ENCODE measurements around the gene NXPE4. TPM values are rescaled to one million over a fixed set of nuclear protein-coding genes. Genes with fewer than 3 reads are reported as not detected.

The NXPE4 gene
- polyA plus RNA-seq, 1 of the 3 experiments (the other 2 are of a cell fraction), result not detected

GRCh38 chr11:114619659-114620173 lies 24.1 kb upstream of the NXPE4 start (continued):
- no peak for TF ChIP-seq REST (IDR thresholded peaks at IDR 0.05; ENCODE audit: low read depth, low read length)
- no peak for TF ChIP-seq EP300 (IDR thresholded peaks at IDR 0.05; ENCODE audit: borderline replicate concordance in 1 of 2, low read depth in 1 of 2, low read length in 1 of 2)

GRCh38 chr11:114618139-114618538 lies 22.6 kb upstream of the NXPE4 start:
- no peaks in the 10 kb centered on the region for H3K9me3 ChIP-seq
- no peak overlapping the region for H3K4me3 ChIP-seq (ENCODE audit: low read depth in 2 of 2, low read length in 1 of 2)
- no peak for DNase-seq
- no peaks in the 10 kb centered on the region for H3K79me2 ChIP-seq (ENCODE audit: insufficient read depth)
- no peaks in the 10 kb centered on the region for H3K27me3 ChIP-seq (ENCODE audit: insufficient read depth)
- ChIA-PET CTCF (no interaction called here), POLR2A (no interaction called here)
- no peaks in the 10 kb centered on the region for H3F3A ChIP-seq (replicated peaks; ENCODE audit: insufficient read depth)
- WGBS (ENCODE audit: low lambda C conversion rate), result 46% methylated on average over 4 of the region's 5 CpGs
- no peaks in the 10 kb centered on the region for H3K36me3 ChIP-seq (replicated peaks in 1 of 2; ENCODE audit: control insufficient read depth in 1 of 2, insufficient read depth in 2 of 2, low read length in 1 of 2)
- H3K27ac ChIP-seq (ENCODE audit: low read depth in 2 of 2, low read length in 1 of 2), result no peak overlapping the region
- H3K9me2 ChIP-seq, result no peaks in the 10 kb centered on the region
- H3K4me1 ChIP-seq (ENCODE audit: control insufficient read depth in 1 of 2, insufficient read depth in 2 of 2, low read depth in 1 of 2, low read length in 1 of 2), result no peaks in the 10 kb centered on the region
- no peak overlapping the region for H3K9ac ChIP-seq
- H2AFZ ChIP-seq (ENCODE audit: low read depth), result no peak overlapping the region
- TF ChIP-seq RAD21 (IDR thresholded peaks at IDR 0.05; ENCODE audit: low read length) (no peak), FOSL2 (IDR thresholded peaks at IDR 0.05; ENCODE audit: borderline replicate concordance, low read depth) (no peak), NFIC (IDR thresholded peaks at IDR 0.05; ENCODE audit: borderline replicate concordance) (no peak), POLR2AphosphoS5 (IDR thresholded peaks at IDR 0.05; ENCODE audit: low read depth, low read length) (no peak), TAF1 (IDR thresholded peaks at IDR 0.05; ENCODE audit: borderline replicate concordance, low read depth, low read length) (no peak), RCOR1 (IDR thresholded peaks at IDR 0.05; ENCODE audit: low read length) (no peak)
- no peaks in the 10 kb centered on the region for H4K20me1 ChIP-seq (ENCODE audit: insufficient read depth)
- no peak overlapping the region for H3K4me2 ChIP-seq

GRCh38 chr11:114617157-114618124 lies 21.9 kb upstream of the NXPE4 start:
- H3F3A ChIP-seq (replicated peaks; ENCODE audit: insufficient read depth), result no peaks in the 10 kb centered on the region
- H3K4me2 ChIP-seq, result no peak overlapping the region
- CTCF ChIA-PET, result no interaction called here
- no peaks in the 10 kb centered on the region for H3K9me3 ChIP-seq
- H3K4me1 ChIP-seq (ENCODE audit: control insufficient read depth in 1 of 2, insufficient read depth in 2 of 2, low read depth in 1 of 2, low read length in 1 of 2), result no peaks in the 10 kb centered on the region
- no peak overlapping the region for H3K27ac ChIP-seq (ENCODE audit: low read depth in 2 of 2, low read length in 1 of 2)
- H3K36me3 ChIP-seq (replicated peaks in 1 of 2; ENCODE audit: control insufficient read depth in 1 of 2, insufficient read depth in 2 of 2, low read length in 1 of 2), result no peaks in the 10 kb centered on the region
- no peaks in the 10 kb centered on the region for H4K20me1 ChIP-seq (ENCODE audit: insufficient read depth)
- TF ChIP-seq USF2 (IDR thresholded peaks at IDR 0.05; ENCODE audit: borderline replicate concordance, low read depth, low read length) (no peak), RXRA (IDR thresholded peaks at IDR 0.05; ENCODE audit: borderline replicate concordance, low read depth) (no peak), ELF1 (IDR thresholded peaks at IDR 0.05) (no peak)
- H3K9me2 ChIP-seq, result no peaks in the 10 kb centered on the region
- no peaks in the 10 kb centered on the region for H3K27me3 ChIP-seq (ENCODE audit: insufficient read depth)
- no peak overlapping the region for H3K4me3 ChIP-seq (ENCODE audit: low read depth in 2 of 2, low read length in 1 of 2)
- no peak overlapping the region for H3K9ac ChIP-seq
- POLR2A ChIA-PET, result no interaction called here
- H2AFZ ChIP-seq (ENCODE audit: low read depth), result no peak overlapping the region
- no peaks in the 10 kb centered on the region for H3K79me2 ChIP-seq (ENCODE audit: insufficient read depth)
- WGBS (ENCODE audit: low lambda C conversion rate), result 50% methylated on average over 29 of the region's 29 CpGs
- DNase-seq, result no peak

All from SK-N-SH (cell line).